Lower lobe of right lung (tissue), 2 donors: ENCODE measurements around the gene SH3PXD2A. TPM values are rescaled to one million over a fixed set of nuclear protein-coding genes. Genes with fewer than 3 reads are reported as not detected.

Source experiments
- ATAC-seq, 2 donors: fragments of 200-7000 bp; cut with Tn5 transposase; one replicate each; pipeline ENCODE4 v1.9.1; 2020 to 2022; ENCODE audit warnings: mild to moderate bottlenecking in 2 of 2, moderate library complexity in 2 of 2
- DNase-seq: peaks from one replicate; pipeline ENCODE4 v3.0.0-alpha.2; 2020
- H3K27ac ChIP-seq: fragments of 200-600 bp; one replicate; pipeline ENCODE4 v1.8.0; 2022
- H3K27me3 ChIP-seq: fragments of 200-600 bp; one replicate; pipeline ENCODE4 v1.8.0; 2022; ENCODE audit warnings: low read depth
- H3K36me3 ChIP-seq: fragments of 200-600 bp; one replicate; pipeline ENCODE4 v1.8.0; 2022; ENCODE audit warnings: mild to moderate bottlenecking
- H3K4me1 ChIP-seq: fragments of 200-600 bp; one replicate; pipeline ENCODE4 v1.8.0; 2022
- H3K4me3 ChIP-seq: fragments of 200-600 bp; one replicate; pipeline ENCODE4 v1.8.0; 2022; ENCODE audit warnings: mild to moderate bottlenecking
- H3K9me3 ChIP-seq: fragments of 200-600 bp; one replicate; pipeline ENCODE4 v1.8.0; 2022
- CTCF ChIP-seq: fragments of 200-600 bp; IDR thresholded peaks from one replicate; pipeline ENCODE4 v1.8.0; 2022; ENCODE audit warnings: antibody characterized with exemption, mild to moderate bottlenecking
- intact Hi-C: fragments of 100-400 bp; cut with DNase I; formaldehyde crosslinking; loops from one replicate; pipeline ENCODE4 v1.11.0; 2022
- total RNA-seq: library from RNA; stranded (reverse); fragmentation: NEBNext Ultra II Directional; extraction: Animal tissue kit (Norgen Biotek cat#: 25700); gene quantifications from one replicate; pipeline ENCODE4 v1.2.1, GENCODE V29; 2021
- donor health status: DM: no; HTN: yes; CAD: no; lungs with severe emphysema.

SH3PXD2A gene
- total RNA-seq, 1 donor from 2014 or later = 34.8 TPM

- H3K27ac ChIP-seq = no peak overlapping the region
- H3K4me1 ChIP-seq = peaks cover 46% of the 10 kb centered on the region
Observed at GRCh38 chr10:103836273-103836672, 19.1 kb downstream of the SH3PXD2A start.

GRCh38 chr10:103835096-103836050 lies 20.0 kb downstream of the SH3PXD2A start:
- Histone ChIP-seq H3K27me3 (no peaks in the 10 kb centered on the region), H3K4me3 (no peak overlapping the region), H3K36me3 (no peaks in the 10 kb centered on the region), H3K27ac (peak overlapping the region; percentile 22), H3K9me3 (peaks cover 5% of the 10 kb centered on the region), H3K4me1 (peaks cover 37% of the 10 kb centered on the region)
- peak; percentile 59 for DNase-seq
- TF ChIP-seq CTCF = no peak
- peak; percentile 52 to 75 for ATAC-seq
- intact Hi-C loops = no loop called here

More at GRCh38 chr10:103836273-103836672, 19.1 kb downstream of the SH3PXD2A start:
- peaks cover 5% of the 10 kb centered on the region for H3K9me3 ChIP-seq
- intact Hi-C loops = no loop called here
- no peak for ATAC-seq
- H3K4me3 ChIP-seq = no peak overlapping the region
- TF ChIP-seq CTCF = no peak
- no peaks in the 10 kb centered on the region for H3K36me3 ChIP-seq
- no peaks in the 10 kb centered on the region for H3K27me3 ChIP-seq
- DNase-seq = no peak

GRCh38 chr10:103834436-103835095 lies 20.8 kb downstream of the SH3PXD2A start:
- no peak for TF ChIP-seq CTCF
- ATAC-seq (no peak), DNase-seq (no peak)
- H3K27ac ChIP-seq = peak overlapping the region; percentile 42
- peaks cover 5% of the 10 kb centered on the region for H3K9me3 ChIP-seq
- no peak overlapping the region for H3K4me3 ChIP-seq
- no peaks in the 10 kb centered on the region for H3K36me3 ChIP-seq
- peaks cover 29% of the 10 kb centered on the region for H3K4me1 ChIP-seq
- no peaks in the 10 kb centered on the region for H3K27me3 ChIP-seq
- intact Hi-C loops = no loop called here

- intact Hi-C loops = no loop called here
- Histone ChIP-seq H3K27ac (peak overlapping the region; percentile 42), H3K4me1 (peaks cover 28% of the 10 kb centered on the region), H3K36me3 (no peaks in the 10 kb centered on the region), H3K9me3 (peaks cover 5% of the 10 kb centered on the region), H3K4me3 (no peak overlapping the region), H3K27me3 (no peaks in the 10 kb centered on the region)
- TF ChIP-seq CTCF = no peak
- DNase-seq = peak; percentile 57
- ATAC-seq = peak; percentile 50 to 62
Observed at GRCh38 chr10:103833731-103834365, 21.5 kb downstream of the SH3PXD2A start.

- Histone ChIP-seq H3K4me3 (no peak overlapping the region), H3K9me3 (peaks cover 5% of the 10 kb centered on the region), H3K4me1 (peaks cover 28% of the 10 kb centered on the region), H3K27ac (no peak overlapping the region), H3K36me3 (no peaks in the 10 kb centered on the region), H3K27me3 (no peaks in the 10 kb centered on the region)
- DNase-seq = no peak
- TF ChIP-seq CTCF = no peak
- intact Hi-C loops = no loop called here
- no peak for ATAC-seq
Observed at GRCh38 chr10:103832806-103833205, 22.6 kb downstream of the SH3PXD2A start.
